ENCODE data around the gene CCR2.
"Not testable (repeated sequence)": the region's sequence is repeated elsewhere in the genome, so short reads cannot be mapped to it uniquely, and the experiment has no call there.

Gene CCR2

DNA sequence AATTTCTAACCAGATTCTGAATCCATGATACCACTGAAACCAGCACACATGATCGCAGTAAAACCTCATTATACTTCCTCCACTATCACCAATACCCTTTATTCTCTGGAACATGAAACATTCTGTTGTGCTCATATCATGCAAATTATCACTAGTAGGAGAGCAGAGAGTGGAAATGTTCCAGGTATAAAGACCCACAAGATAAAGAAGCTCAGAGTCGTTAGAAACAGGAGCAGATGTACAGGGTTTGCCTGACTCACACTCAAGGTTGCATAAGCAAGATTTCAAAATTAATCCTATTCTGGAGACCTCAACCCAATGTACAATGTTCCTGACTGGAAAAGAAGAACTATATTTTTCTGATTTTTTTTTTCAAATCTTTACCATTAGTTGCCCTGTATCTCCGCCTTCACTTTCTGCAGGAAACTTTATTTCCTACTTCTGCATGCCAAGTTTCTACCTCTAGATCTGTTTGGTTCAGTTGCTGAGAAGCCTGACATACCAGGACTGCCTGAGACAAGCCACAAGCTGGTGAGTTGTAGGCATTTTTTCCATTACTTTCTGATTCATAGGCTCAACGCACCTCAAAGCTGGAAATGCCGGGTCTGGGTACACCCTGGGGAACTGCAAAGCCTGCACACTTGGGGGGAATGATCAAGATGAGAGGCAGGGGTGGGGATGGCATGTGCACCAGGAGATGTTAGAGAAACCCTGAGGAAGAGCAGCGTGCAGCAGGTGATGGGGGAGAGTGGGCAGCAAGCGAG lies at the start of gene CCR2:
TSS of gene CCR2 (plus strand) at position 465 of the 764 bp plus-strand sequence. CDS start 3,417 bp downstream, outside the sequence.
- DNase-seq: peak; percentile 53 to 55

DNA sequence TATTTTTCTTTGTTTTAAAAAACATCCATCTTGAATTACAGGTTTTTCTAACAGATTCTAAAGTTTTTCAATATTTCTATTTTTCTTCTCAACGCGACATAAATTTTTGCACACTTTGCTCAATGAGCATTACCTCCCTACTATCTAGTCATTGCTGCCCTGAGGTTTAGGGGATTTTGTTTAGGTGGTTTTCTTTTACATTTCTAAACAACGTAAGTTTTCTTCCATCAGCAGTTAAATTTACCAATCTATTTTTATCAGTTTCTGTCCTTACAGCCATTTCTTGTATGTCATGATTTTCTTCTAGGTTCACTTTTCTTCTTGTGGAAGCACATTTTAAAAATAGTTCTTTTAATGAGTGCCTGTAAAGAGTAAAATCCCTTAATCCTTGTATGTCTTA lies 49.2 kb upstream of the CCR2 start:
- no peak for DNase-seq

DNA sequence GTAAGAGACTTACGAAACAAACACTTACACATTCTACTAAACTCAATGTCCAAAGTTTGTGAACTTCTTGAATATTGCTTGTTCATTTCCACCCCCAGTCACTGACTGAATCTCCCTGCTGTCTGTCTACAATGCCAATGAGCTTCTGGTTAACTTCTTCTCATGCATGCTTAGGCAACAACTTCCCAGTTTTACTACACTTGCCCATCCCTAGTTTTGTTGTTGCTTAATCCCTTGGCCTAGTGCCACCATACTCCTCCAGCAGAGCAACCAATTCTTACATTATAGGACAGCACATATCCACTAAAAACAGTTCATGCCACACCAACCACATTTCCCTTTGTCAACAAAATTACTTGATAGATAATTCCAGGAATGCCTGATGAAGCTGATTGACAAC lies 40.9 kb upstream of the CCR2 start:
- no peak for DNase-seq

DNA sequence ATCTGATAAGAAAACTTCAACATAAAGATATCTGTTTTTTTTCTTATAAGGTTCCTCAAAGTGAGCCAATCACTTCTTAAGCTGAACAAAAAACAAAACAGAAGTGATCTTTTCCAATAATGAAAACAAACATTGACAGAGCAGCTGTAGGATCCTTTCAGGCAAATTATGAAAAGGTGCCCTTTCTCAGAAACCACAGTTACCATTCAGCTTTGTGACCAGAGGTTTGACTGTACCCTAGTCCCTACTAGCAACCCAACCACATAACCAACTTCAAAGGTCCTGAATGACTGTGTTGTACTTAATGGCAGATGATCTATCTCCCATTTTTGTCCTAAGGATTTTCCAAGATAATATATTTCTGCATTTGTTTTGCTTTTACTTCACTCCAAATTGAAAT lies 39.4 kb upstream of the CCR2 start:
- no peak for DNase-seq

DNA sequence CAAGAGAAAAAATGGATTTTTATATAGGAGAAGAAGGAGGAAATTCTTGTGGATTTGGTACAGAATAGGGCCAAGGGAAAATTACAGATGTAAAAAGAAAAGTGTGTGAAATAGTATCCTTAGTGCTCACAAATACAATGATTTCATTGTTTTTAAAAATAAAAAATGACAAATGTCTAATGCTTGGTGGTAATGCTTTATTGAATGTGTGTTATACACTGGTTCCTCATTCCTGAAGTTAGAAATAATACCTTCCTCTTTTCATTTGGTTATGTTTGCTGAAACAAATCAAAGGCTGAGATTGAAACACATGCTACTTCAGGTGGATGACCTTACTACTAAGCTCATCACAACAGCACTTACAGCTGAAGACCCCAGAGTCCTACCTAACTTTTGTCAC lies 37.7 kb upstream of the CCR2 start:
- no peak for DNase-seq

DNA sequence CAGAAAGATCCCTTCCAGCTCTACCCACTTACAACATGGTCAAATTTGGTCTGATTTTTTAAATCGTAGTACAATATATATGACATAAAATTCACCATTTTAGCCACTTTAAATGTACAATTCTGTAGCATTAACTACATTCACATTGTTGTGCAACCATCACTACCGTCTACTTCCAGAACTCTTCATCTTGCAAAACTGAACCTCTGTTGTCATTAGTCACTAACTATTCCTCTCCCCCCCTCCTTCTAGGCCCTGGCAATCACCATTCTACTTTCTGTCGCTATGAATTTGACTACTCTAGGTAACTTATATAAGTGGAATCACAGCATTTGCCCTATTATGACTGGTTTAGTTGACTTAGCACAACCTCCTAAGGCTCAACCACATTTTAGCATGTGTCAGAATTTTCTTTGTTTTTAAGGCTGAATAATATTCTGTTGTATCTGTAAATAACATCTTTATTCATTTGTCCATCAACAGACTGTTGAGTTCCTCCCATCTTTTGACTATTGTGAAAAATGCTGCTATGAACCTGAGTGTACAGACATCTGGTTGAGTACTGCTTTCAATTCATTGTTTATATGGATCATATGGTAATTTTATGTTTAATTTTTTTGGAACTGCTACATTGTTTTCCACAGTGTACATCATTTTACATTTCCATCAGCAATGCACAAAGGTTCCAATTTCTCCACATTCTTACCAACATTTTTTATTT lies 35.5 kb upstream of the CCR2 start:
- DNase-seq: no peak

DNA sequence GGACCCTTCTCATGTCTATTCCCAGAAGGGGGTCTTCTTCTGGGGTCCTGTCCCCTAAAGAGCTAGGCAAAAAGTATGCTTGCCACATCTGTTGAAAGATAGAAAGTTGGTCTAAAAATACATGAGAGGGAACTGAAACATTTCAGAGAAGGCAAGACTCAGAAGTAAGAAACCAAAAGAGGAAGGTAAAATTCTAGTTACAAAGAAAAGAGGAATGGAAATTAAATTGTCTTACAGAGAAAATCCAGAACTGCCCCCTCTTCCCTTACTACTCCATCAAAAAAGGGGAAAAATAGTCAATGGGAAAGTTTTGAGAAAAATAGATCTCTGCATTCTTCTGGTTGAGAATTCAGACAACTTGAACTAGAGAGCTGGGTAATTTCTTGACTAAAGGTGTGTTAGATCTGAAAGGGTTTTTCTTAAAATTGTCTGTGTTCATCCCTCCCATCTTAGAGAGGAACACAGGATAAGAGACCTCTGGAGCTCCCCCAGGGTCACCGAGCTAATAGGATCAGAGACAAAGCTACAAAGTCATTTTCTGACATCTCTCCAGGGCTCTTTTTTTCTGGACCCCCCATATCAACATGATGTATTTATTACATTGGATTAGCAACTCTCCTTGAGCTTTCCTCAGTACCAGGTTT lies 32.3 kb upstream of the CCR2 start:
- DNase-seq: no peak

DNA sequence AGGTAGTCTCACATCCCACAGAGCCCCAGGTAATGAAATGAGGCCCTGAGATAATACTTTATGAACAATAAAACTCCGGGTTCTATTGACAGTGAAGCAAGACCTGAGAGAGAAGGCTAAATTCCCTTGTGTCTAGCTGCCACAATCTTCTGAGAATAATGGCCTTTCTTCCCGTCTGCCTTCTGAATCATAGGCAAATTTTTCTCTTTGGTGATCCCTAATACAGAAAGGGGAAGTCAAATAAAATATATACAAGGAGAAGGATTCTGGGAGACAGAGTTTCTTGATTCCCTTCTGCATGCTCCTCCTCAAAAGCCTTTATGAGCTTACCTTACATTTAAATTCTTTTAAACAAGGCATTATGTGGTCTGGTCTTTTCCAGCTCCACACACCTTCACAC lies 29.9 kb upstream of the CCR2 start:
- DNase-seq: no peak

DNA sequence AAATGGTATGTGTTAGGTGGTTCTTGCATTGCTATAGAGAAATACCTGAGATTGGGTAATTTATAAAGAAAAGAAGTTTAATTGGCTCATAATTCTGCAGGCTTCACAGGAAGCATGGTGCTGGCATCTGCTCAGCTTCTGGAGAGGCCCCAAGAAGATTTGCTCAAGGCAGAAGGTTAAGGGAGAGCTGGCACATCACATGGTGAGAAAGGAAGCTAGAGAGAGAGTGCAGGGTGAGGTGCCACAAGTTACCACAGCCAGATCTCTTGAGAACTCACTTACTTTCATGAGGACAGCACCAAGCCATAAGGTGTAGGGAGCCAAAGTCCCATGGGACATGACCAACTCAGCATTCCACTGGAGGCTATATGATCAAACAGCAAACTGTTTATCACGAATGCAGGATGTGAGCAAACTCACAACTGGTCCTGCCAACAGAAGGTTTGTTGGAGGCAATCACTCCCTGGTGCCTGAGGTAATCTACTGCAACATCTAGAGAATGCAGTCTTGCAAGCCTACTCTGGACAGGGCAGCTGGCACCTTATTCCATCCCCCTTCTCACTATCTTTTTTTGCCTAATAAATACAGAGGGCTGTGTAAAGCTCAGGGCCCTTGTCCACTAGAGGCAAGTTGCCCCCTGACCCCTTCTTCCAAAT lies 28.1 kb upstream of the CCR2 start:
- DNase-seq: no peak

DNA sequence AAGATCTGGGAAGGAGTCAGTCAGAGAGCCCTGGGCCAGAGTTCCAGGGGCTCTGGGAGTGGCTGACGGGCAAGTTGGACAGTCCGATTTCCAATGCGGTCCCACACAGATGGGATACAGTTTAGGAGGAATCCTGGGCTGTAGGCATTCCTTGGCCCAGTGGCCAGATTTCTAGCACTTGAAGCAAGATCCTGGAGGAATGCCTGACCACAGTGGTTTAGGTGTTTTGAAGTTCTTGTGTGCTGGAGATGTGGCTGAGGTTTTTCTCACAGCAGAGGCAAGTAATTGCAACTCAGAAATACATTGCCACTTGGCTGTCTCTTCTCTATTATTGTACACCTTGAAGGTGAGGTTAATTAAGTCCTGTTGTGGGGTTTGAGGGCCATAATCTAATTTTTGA lies 23.2 kb upstream of the CCR2 start:
- DNase-seq: not testable (repeated sequence)

DNA sequence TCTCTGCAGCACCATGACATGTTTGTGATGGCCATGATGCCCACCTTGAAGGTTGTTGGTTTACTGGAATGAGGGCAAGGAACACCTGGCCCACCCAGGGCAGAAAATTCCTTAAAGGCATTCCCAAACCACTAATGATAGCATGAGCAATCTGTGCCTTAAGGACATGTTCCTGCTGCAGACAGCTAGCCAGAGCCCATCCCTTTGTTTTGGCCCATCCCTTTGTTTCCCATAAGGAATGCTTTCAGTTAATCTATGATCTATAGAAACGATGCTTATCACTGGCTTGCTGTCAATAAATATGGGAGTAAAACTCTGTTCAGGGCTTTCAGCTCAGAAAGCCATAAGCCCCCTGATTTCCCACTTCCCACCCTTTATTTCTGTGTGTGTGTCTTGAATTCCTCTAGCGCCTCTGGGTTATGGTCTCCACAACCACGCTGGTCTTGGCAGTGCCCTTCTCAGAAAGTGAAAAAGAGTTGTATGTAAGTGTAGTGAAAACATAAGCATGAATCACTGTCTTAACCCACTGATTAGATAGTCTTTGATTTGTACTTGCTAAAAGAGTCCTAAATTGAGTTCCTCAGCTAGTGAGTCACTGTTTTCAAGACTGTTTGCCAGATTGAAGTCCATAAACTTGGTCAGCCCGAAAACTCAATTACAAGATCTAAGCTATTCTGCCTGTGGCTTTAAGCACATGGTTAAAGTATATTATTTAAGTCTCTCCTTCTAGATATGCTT lies 19.0 kb upstream of the CCR2 start:
- peak in 1 of 2 experiments; percentile 42 for DNase-seq

DNA sequence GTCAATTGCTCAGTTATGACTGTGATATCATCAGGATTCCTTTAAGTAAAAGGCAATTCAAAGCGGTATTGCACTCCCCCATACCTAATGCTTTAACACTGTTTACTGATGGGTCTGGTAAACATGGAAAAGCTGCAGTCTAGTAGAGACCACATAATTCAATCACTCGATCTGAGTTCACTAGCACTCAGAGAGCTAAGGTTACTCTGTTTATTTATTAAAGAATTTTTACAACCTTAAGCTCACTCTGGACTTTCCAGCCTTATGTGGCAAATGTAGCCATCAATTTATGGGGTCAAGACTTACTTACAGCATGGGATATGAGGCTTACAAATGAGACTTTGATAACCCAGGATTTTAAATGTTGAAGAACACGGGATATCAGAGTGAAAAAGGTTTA lies 18.4 kb upstream of the CCR2 start:
- no peak for DNase-seq

DNA sequence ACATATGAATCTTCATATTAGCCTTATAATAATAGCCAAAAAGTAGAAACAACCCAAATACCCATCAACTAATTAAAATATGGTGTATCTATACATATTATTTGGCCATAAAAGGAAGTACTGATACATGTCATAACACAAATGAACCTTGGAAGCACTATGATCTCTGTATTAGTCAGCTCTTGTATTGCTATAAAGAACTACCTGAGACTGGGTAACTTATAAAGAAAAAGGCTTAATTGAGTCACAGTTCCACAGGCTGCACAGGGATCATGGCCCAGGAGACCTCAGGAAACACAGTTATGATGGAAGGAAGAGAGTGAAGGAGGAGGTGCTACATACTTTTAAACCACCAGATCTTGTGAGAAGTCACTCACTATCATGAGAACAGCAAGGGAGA lies 16.0 kb upstream of the CCR2 start:
- DNase-seq: no peak

DNA sequence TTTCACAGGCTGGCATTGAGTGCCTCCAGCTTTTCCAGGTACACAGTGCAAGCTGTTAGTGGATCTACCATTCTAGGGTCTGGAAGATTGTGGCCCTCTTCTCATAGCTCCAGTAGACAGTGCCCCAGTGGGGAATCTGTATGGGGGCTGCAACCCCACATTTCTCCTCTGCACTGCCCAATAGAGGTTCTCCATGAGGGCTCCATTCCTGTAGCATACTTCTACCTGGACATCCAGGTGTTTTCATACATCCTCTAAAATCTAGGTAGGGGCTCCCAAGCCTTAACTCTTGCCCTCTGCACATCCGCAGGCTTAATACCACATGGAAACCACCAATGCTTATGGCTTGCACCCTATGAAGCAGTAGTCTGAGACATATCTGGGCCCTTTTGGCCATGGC lies 15.1 kb upstream of the CCR2 start:
- DNase-seq: no peak

DNA sequence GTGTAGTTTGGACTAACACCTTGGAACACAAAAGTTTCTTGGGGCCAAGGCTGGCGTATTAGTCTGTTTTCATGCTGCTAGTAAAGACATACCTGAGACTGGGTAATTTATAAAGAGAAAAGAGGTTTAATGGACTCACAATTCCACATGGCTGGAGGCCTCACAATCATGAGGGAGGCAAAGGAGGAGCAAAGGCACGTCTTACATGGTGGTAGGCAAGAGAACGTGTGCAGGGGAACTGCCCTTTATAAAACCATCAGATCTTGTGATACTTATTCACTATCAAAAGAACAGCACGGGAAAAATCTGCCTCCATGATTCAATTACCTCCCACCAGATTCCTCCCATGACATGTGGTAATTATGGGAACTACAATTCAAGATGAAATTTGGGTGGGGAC lies 9.4 kb upstream of the CCR2 start:
- DNase-seq: no peak

DNA sequence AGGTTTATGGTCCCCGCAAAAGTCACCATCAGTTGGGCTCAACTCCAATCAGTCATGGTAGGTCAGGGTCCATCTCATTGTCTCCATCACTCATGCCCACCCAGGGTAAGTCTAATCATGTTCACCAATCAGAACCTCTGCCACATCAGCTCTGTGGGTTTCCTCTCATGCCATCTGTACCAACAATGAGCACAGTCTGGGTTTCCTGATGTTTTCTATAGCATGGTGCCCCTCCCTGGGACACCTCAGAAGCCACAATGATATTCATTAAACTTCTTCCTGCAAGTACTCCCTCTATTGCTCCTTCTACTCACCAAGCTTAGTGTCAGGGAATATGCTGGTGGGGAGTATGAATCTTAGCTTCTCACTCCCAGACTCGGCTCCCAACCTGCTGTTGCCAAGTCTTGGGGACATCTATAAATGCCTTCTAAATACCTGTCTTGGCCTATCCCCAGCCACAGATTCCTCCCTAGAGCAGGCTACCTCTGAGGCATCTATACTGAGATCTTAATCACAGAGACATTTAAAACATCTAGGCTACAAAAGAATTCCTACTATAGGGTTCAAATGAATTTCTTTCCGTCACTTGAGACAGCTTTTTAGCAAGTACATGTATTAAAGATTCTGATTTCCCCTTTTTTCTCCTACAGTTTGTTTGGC lies 5.0 kb upstream of the CCR2 start:
- no peak for DNase-seq

DNA sequence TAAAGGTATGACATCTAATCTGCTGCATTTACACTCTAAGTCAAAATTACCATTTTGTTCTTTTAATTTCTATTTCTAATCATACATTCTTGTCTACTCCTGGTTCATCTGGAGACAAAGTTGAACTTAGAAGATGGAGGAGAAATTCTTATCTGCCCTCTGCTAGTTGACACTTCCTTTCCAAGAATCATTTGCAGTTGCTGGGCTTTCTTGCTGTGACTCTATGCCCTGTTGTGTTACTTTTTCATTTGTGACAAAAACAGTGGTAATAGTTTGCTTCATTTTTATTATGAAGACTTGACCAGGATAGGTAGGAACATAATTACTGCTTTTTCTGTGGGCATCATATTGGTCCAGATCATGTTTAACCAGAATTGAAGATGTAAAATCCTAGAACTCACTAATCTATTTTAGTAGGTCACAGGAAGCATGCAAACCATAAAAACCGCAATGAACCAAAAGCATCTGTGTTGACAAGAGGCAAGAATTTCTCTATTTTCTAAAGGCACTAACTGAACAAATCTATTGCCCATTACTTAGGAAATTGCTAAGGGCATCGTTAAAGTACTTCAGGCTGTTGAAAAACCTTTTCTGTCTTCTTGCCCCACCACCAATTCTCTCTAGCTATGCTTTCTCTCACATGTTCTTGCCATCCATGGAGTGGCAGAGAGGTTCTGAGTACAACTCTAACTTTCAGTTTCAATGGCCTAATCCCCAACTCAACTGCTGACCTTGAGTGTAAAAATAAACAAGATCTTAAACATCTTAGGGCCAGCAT lies 4.2 kb upstream of the CCR2 start:
- DNase-seq: no peak

DNA sequence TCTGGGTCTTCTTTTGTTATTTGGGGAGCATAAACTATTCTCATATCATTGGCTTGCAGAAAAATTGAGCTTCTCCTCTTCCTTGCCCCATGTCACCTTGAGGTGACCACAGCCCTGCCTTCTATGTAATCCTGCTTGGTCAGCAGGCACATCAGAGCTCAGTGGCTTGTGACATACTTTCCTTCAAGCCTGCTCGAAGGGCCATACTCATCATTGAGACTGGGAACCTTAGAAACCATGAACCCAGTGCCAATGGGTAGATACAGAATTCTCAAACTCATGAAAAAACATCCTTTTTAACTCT lies 3.7 kb upstream of the CCR2 start:
- no peak for DNase-seq

DNA sequence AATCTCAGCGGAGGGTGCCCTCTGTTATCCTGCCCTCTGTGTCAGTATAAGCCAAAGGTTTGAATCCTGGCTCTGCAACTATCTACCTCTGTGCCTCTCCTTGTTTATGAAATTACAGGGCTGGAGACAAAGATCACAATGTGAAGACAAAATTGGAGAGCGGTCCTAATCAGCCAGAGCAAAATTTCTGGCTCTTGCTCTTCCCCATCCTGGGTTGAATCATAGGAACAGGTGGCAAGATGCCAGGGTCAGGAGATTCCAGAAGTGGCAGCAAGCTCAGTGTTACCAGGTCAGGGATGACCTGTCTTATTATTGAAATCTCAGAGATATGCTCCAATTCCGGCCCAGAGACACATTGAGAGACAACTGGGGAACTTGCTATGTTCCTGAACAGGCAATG lies 2.3 kb upstream of the CCR2 start:
- DNase-seq: no peak

DNA sequence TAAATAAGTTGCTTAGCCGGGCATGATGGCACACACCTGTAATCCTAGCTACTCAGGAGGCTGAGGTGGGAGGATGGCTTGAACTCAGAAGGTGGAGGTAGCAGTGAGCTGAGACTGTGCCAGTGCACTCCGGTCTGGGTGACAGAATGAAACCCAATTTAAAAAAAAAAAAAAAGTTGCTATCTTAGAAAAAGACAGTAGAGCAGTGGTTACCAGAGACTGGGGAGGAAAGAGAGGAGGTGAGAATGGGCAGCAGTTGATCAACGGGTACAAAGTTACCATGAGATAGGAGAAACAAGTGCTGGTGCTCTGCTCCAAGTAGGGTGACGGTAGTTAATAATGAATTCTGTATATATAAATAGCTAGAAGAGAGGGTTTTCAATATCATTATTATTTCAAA lies 821 bp upstream of the CCR2 start:
- DNase-seq: no peak

DNA sequence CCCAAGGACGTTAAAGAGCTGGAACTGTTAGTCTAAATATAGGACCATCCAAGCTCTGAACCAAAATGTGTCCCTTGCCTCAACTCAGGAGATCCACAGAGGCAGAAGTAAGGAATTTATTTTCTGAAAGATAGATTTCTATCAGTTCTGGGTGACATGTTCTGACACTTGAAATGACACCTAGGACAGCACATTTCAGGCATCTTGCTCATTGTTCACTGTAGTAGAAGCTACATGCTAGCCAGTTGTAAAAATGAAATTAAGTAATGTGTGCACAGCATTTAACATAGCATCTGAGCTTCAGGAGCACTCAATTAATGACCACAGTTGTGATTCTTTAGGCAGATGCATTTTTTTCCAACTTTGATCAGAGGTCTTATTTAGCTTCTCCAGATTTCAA lies 567 bp downstream of the CCR2 start:
- DNase-seq: no peak

DNA sequence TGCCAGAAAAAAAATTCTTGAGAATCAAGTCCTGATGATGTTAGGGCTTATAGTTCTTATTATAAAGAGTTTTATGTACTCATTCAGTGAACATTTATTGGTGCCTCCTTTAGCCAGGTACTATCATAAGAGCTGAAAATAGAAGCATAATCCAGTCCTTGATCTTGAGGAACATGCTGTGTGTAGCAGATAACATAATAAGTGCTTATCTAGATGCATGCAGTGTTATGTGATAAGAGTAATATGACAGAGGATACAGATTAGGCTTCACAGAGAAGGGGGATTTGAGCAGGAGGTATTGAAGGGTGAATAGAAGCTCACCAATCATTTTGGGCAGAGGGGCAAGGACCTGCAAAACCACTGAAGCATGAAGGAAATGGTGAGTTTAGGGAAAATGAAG lies 1.1 kb downstream of the CCR2 start:
- no peak for DNase-seq

All from activated T-cell treated with anti-CD3 and anti-CD28 coated beads, Interleukin-2, amount 50 U/mL, for 48 hours (primary cell).